A549 (cell line): ENCODE measurements around the gene ITGA1. TPM values are rescaled to one million over a fixed set of nuclear protein-coding genes. Genes with fewer than 3 reads are reported as not detected.

Source experiments
- ATAC-seq, 2 experiments: fragments of 200-7000 bp in 1 of 2; fragments of >200 bp in 1 of 2; cut with Nextera tagmentation in 1 of 2; cut with Tn5 transposase in 1 of 2; 3 replicates each; pipeline versions ENCODE4 v1.8.0 to v1.9.1; 2018 to 2020; ENCODE audit warnings: mild to moderate bottlenecking in 1 of 2, moderate library complexity in 1 of 2
- CTCF ChIA-PET: fragments of 300-600 bp; sonication (Branson Sonifier 250); formaldehyde crosslinking; extraction: SDS; loops from one replicate; lab custom pipeline; 2021; ENCODE audit warnings: antibody characterized with exemption, inconsistent platforms; lab: Yijun Ruan, JAX
- POLR2A ChIA-PET: fragments of 350-600 bp; formaldehyde crosslinking; extraction: SDS; loops from one replicate; lab custom pipeline; 2021; ENCODE audit warnings: antibody characterized with exemption, inconsistent platforms; lab: Yijun Ruan, JAX
- DNase-seq, 2 experiments: peaks; one replicate each; pipeline versions ENCODE4 v3.0.0 to v3.0.0-alpha.2; 2011 to 2016; ENCODE audit warnings: low read depth in 1 of 2, low spot score in 1 of 2
- FAIRE-seq: peaks from 2 replicates; lab custom pipeline; 2011; peaks lifted over from hg19 to GRCh38; lab: Jason Lieb, UNC
- H3K27ac ChIP-seq, 2 experiments: fragments of >200 bp; sonication (Bioruptor Twin); formaldehyde crosslinking; 3 replicates each; pipeline ENCODE4 v1.5.1; 2016 to 2017
- H3K4me1 ChIP-seq: fragments of >200 bp; sonication (Bioruptor Twin); formaldehyde crosslinking; 3 replicates; pipeline ENCODE4 v1.6.1; 2016
- H3K4me2 ChIP-seq: fragments of >200 bp; sonication (Bioruptor Twin); formaldehyde crosslinking; 3 replicates; pipeline ENCODE4 v1.6.1; 2016
- H3K4me3 ChIP-seq: fragments of >200 bp; sonication (Bioruptor Twin); formaldehyde crosslinking; 3 replicates; pipeline ENCODE4 v1.5.1; 2016
- H3K9me3 ChIP-seq: fragments of >200 bp; sonication (Bioruptor Twin); formaldehyde crosslinking; 3 replicates; pipeline ENCODE4 v1.6.1; 2016
- CEBPB ChIP-seq, 2 experiments: fragments of >200 bp in 1 of 2; sonication (Bioruptor Twin) in 1 of 2; formaldehyde crosslinking in 1 of 2; IDR thresholded peaks; 2 replicates each; pipeline ENCODE4 v1.6.1; 2012 to 2016
- CHD2 ChIP-seq: fragments of 150-350 bp; IDR thresholded peaks from 2 replicates; pipeline ENCODE4 v1.6.1; 2014; ENCODE audit warnings: low read length; ENCODE audit not compliant: partially characterized antibody
- EHMT2 ChIP-seq: fragments of 200-600 bp; sonication (generic); IDR thresholded peaks from 2 replicates; pipeline ENCODE4 v1.6.1; 2016; ENCODE audit warnings: antibody characterized with exemption, low read depth, mild to moderate bottlenecking, moderate library complexity
- EP300 ChIP-seq, 2 experiments: fragments of >200 bp; sonication (Bioruptor Twin); formaldehyde crosslinking; IDR thresholded peaks; 2 replicates in 1 of 2; 3 replicates in 1 of 2; pipeline ENCODE4 v1.6.1; 2016 to 2017
- ESRRA ChIP-seq: fragments of 150-350 bp; IDR thresholded peaks from 2 replicates; pipeline ENCODE4 v1.6.1; 2014; ENCODE audit warnings: mild to moderate bottlenecking, low read length, borderline replicate concordance
- FOSL2 ChIP-seq, 2 experiments: fragments of 450-650 bp in 1 of 2; fragments of >200 bp in 1 of 2; sonication (Bioruptor Twin) in 1 of 2; formaldehyde crosslinking; IDR thresholded peaks; 2 replicates each; pipeline versions ENCODE4 v1.5.0 to v1.6.1; 2016 to 2020; ENCODE audit warnings: mild to moderate bottlenecking in 1 of 2, moderate library complexity in 1 of 2
- FOXS1 ChIP-seq: fragments of 250-450 bp; sonication (Bioruptor Pico); IDR thresholded peaks from 2 replicates; pipeline ENCODE4 v1.5.0; 2020; ENCODE audit warnings: mild to moderate bottlenecking, moderate library complexity
- HOXA7 ChIP-seq: fragments of 250-450 bp; sonication (Bioruptor Pico); IDR thresholded peaks from 2 replicates; pipeline ENCODE4 v1.5.0; 2020; ENCODE audit warnings: mild to moderate bottlenecking, moderate library complexity
- HOXB13 ChIP-seq: fragments of 250-450 bp; sonication (Bioruptor Pico); IDR thresholded peaks from 2 replicates; pipeline ENCODE4 v1.5.0; 2020; ENCODE audit warnings: low read depth, mild to moderate bottlenecking, moderate library complexity
- KDM5A ChIP-seq: fragments of 200-600 bp; sonication (generic); IDR thresholded peaks from 2 replicates; pipeline ENCODE4 v1.6.1; 2016; ENCODE audit warnings: antibody characterized with exemption, mild to moderate bottlenecking
- MAFK ChIP-seq: fragments of 450-650 bp; IDR thresholded peaks from 2 replicates; pipeline ENCODE4 v1.6.1; 2014; ENCODE audit not compliant: partially characterized antibody
- MAZ ChIP-seq: fragments of 150-350 bp; IDR thresholded peaks from 2 replicates; pipeline ENCODE4 v1.6.1; 2014; ENCODE audit warnings: antibody characterized with exemption, low read depth, low read length, borderline replicate concordance
- PHF8 ChIP-seq: fragments of 200-600 bp; sonication (generic); IDR thresholded peaks from 2 replicates; pipeline ENCODE4 v1.6.1; 2016; ENCODE audit warnings: low read depth, mild to moderate bottlenecking, antibody characterized with exemption, moderate library complexity, borderline replicate concordance
- RFX5 ChIP-seq: fragments of 450-650 bp; IDR thresholded peaks from 2 replicates; pipeline ENCODE4 v1.7.1; 2014; ENCODE audit warnings: antibody characterized with exemption, mild to moderate bottlenecking, moderate library complexity
- RNF2 ChIP-seq: fragments of 200-600 bp; sonication (generic); IDR thresholded peaks from 2 replicates; pipeline ENCODE4 v1.6.1; 2016; ENCODE audit warnings: low read depth, mild to moderate bottlenecking, antibody characterized with exemption, moderate library complexity, borderline replicate concordance
- SMC3 ChIP-seq: fragments of >200 bp; sonication (Bioruptor Twin); formaldehyde crosslinking; IDR thresholded peaks from 3 replicates; pipeline ENCODE4 v1.6.1; 2018; ENCODE audit warnings: inconsistent platforms
- SREBF2 ChIP-seq: fragments of 450-650 bp; IDR thresholded peaks from 2 replicates; pipeline ENCODE4 v1.6.1; 2014; ENCODE audit warnings: mild to moderate bottlenecking, moderate library complexity
- ZC3H11A ChIP-seq: fragments of 450-650 bp; IDR thresholded peaks from 2 replicates; pipeline ENCODE4 v1.6.1; 2014; ENCODE audit warnings: antibody characterized with exemption, mild to moderate bottlenecking
- WGBS: methylation state at CpG from one replicate; pipeline ENCODE4 v1.1.6; 2017; ENCODE audit errors: missing lambda C conversion rate; 5-methylcytosine and 5-hydroxymethylcytosine counted together
- polyA plus RNA-seq, 4 experiments: library from polyadenylated mRNA; depleted of rRNA in 3 of 4; stranded (reverse); fragments of >200 nt; fragmentation: RNase III in 1 of 4; extraction: RNeasy Plus Mini Kit Qiagen cat#74134 plus additional on column Dnase treatment in 1 of 4; gene quantifications; 2 replicates in 3 of 4; 3 replicates in 1 of 4; pipeline ENCODE4 v1.2.3, GENCODE V29; 2011 to 2017
- TF ChIP-seq, protein P1 (sequence below): IDR thresholded peaks from 2 replicates; pipeline ENCODE4 v1.6.1; 2012; ENCODE audit warnings: low read depth, borderline replicate concordance
- TF ChIP-seq, protein P2 (sequence below): fragments of 200-600 bp; sonication (generic); IDR thresholded peaks from 2 replicates; pipeline ENCODE4 v1.6.1; 2016; ENCODE audit warnings: antibody characterized with exemption, mild to moderate bottlenecking, moderate library complexity

ITGA1 gene
- polyA plus RNA-seq, 2 of the 4 experiments (the other 2 are of a cell fraction), result 1.5 to 5.5 TPM

DNA sequence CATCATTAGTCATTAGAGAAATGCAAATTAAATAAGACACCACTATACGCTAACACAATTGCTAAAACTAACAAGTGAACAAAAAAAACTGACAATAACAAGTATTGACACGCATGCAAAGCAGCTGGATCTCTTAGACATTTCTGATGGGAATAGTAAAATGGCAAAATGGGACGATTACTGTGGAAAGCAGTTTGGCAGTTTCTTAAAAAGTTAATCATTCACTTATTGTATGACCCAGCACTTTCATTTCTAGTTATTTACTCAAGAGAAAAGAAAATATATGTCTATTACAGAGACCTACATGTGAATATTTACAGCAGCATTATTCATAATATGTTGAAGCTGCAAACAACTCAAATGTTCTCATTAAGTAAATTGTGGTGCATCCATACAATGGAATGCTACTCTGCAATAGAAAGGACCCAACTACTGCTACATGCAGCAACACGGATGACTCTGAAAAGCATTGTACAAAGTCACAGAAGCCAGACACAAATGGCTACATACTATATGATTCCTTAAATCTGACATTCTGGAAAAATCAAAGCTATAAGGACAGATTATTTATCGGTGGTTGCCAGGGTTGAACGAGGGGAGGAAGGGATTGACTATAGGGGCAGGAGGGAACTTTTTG lies 104.6 kb downstream of the ITGA1 start:
- TF ChIP-seq ZC3H11A (no peak), MAFK (peak; percentile 55)
- peak overlapping the region; percentile 74 for H3K4me2 ChIP-seq
- ChIA-PET CTCF (interaction anchor here (0.7 kb wide), 1 partner anchor 11 kb away, joined by 3 read pairs; no protein-coding TSS in a partner anchor), POLR2A (no interaction called here)
- H3K4me1 ChIP-seq, result peaks cover 19% of the 10 kb centered on the region
- no peaks in the 10 kb centered on the region for H3K9me3 ChIP-seq
- WGBS, result 47% methylated on average over 6 of the region's 6 CpGs
- peak overlapping the region; percentile 9; the same call in 1 of the 3 replicates for H3K4me3 ChIP-seq
- FAIRE-seq (peak; percentile 88), DNase-seq (no peak), ATAC-seq (peak; percentile 43 to 53; a peak in 4 of 6 replicates)
- peak overlapping the region; percentile 47 to 61; a peak in 4 of 6 replicates for H3K27ac ChIP-seq

DNA sequence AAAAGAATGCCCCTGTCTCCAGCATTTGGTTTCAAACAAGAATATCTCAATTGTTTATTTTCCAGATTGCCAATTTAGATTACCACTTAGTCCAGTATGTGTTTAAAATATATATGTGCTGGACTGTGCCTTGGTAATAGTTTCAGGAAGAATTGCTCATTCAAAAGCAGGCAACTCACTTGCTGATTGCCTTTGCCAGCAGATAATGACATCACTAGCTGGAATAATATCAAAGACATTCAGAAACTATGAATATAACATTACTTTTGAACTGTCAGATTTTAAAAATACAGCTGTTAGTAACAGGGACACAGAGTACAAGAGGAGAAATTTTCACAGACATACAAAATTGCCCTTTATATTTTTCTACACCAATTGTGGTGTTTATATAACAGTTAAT lies 105.4 kb downstream of the ITGA1 start:
- CTCF ChIA-PET, result no interaction called here
- peak overlapping the region in 1 of 2 experiments; percentile 47; a peak in 1 of 6 replicates for H3K27ac ChIP-seq
- no peak for FAIRE-seq
- TF ChIP-seq SMC3 (no peak), HOXA7 (CRISPR knock-in tag) (no peak), RFX5 (no peak), FOXS1 (CRISPR knock-in tag) (no peak), KDM5A (no peak), HOXB13 (CRISPR knock-in tag) (no peak), ZC3H11A (no peak), MAZ (no peak), CHD2 (no peak), CEBPB (IDR thresholded peaks at IDR 0.05) (no peak), PHF8 (no peak), FOSL2 (IDR thresholded peaks at IDR 0.05) (no peak), FOSL2 (CRISPR knock-in tag; IDR thresholded peaks at IDR 0.05) (no peak), EHMT2 (no peak), MAFK (no peak), EP300 (IDR thresholded peaks at IDR 0.05) (no peak), RNF2 (no peak), SREBF2 (no peak)
- TF ChIP-seq, protein P1, sequence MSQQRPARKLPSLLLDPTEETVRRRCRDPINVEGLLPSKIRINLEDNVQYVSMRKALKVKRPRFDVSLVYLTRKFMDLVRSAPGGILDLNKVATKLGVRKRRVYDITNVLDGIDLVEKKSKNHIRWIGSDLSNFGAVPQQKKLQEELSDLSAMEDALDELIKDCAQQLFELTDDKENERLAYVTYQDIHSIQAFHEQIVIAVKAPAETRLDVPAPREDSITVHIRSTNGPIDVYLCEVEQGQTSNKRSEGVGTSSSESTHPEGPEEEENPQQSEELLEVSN, result no peak
- TF ChIP-seq, all 56 proteins: peak for 0
- Histone ChIP-seq H3K4me2 (peak overlapping the region; percentile 74), H3K9me3 (no peaks in the 10 kb centered on the region), H3K4me1 (peaks cover 19% of the 10 kb centered on the region), H3K4me3 (no peak overlapping the region)
- POLR2A ChIA-PET, result no interaction called here
- no peak for DNase-seq
- no peak; a peak in 1 of 6 replicates for ATAC-seq

DNA sequence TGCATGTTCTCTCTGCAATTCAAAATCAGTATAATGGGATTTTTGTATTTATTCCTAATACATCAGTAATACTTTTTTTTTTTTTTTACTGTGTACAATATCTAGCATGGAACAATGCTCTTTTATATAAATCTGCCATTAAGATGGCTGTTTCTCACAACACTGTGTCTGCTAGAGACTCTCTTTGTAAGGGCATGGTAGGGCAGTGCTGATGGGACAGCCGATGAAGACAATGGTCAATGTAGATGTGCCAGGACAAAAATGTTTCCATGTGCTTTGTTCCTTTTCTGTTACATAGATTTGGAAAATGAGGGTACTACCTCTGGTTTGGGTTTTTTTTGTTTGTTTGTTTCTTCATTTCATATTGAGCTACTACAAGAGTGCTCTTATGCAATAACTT lies 106.1 kb downstream of the ITGA1 start:
- POLR2A ChIA-PET, result no interaction called here
- CTCF ChIA-PET, result no interaction called here
- Histone ChIP-seq H3K4me2 (no peak overlapping the region), H3K27ac (no peak overlapping the region), H3K4me1 (peaks cover 19% of the 10 kb centered on the region), H3K4me3 (no peak overlapping the region), H3K9me3 (no peaks in the 10 kb centered on the region)
- TF ChIP-seq, protein P2, sequence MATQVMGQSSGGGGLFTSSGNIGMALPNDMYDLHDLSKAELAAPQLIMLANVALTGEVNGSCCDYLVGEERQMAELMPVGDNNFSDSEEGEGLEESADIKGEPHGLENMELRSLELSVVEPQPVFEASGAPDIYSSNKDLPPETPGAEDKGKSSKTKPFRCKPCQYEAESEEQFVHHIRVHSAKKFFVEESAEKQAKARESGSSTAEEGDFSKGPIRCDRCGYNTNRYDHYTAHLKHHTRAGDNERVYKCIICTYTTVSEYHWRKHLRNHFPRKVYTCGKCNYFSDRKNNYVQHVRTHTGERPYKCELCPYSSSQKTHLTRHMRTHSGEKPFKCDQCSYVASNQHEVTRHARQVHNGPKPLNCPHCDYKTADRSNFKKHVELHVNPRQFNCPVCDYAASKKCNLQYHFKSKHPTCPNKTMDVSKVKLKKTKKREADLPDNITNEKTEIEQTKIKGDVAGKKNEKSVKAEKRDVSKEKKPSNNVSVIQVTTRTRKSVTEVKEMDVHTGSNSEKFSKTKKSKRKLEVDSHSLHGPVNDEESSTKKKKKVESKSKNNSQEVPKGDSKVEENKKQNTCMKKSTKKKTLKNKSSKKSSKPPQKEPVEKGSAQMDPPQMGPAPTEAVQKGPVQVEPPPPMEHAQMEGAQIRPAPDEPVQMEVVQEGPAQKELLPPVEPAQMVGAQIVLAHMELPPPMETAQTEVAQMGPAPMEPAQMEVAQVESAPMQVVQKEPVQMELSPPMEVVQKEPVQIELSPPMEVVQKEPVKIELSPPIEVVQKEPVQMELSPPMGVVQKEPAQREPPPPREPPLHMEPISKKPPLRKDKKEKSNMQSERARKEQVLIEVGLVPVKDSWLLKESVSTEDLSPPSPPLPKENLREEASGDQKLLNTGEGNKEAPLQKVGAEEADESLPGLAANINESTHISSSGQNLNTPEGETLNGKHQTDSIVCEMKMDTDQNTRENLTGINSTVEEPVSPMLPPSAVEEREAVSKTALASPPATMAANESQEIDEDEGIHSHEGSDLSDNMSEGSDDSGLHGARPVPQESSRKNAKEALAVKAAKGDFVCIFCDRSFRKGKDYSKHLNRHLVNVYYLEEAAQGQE, result peak; percentile 41; the same call in 1 of the 2 replicates
- TF ChIP-seq ESRRA, result no peak
- WGBS, result 96% methylated on average over 1 of the region's 1 CpG
- FAIRE-seq (peak; percentile 39), ATAC-seq (no peak), DNase-seq (no peak)
